Measurements from ENCODE around the gene C4orf36.

GRCh38 chr4:86835677-86836076, 56.5 kb downstream of the C4orf36 start:
- TF ChIP-seq POLR2A (IDR thresholded peaks at IDR 0.05) (no peak), CTCF (IDR thresholded peaks at IDR 0.05 in 8 of 11, conservative IDR thresholded peaks at IDR 0.05 in 3 of 11) (no peak)

Data from spleen (tissue), 7 donors.